Measurements from ENCODE around the gene ZEB2. TPM values are rescaled to one million over a fixed set of nuclear protein-coding genes. Genes with fewer than 3 reads are reported as not detected.

ZEB2 gene
- total and polyA plus RNA-seq, 2 of the 8 experiments (the other 6 are each of a cell fraction or from before 2014, with no cell fraction given) = 0.38 TPM; not detected in 1

- TF ChIP-seq SIN3A (conservative IDR thresholded peaks at IDR 0.05 in 1 of 2, IDR thresholded peaks at IDR 0.05 in 1 of 2; ENCODE audit: low read depth in 1 of 2, low read length in 2 of 2) (no peak), ATF2 (IDR thresholded peaks at IDR 0.05; ENCODE audit: low read length) (no peak), CHD2 (IDR thresholded peaks at IDR 0.05; ENCODE audit: low read length) (no peak)
These were observed at the start of gene ZEB2 (continued) for GRCh38 chr2:144519934-144520731.
